NB4 (cell line): ENCODE results near the gene DNAAF1.

ENCODE experiments used
- POLR2A ChIP-seq: IDR thresholded peaks from 2 replicates; pipeline ENCODE4 v1.6.1; 2011; ENCODE audit warnings: mild to moderate bottlenecking; ENCODE audit not compliant: insufficient read length; ENCODE audit errors: extremely low read depth
- TF ChIP-seq, protein P1 (sequence below): IDR thresholded peaks from one replicate; pipeline ENCODE4 v1.5.1; 2012; ENCODE audit warnings: low read depth, low read length

GRCh38 chr16:84155226-84155625 lies 10.1 kb downstream of the DNAAF1 start:
- TF ChIP-seq POLR2A, result no peak
- TF ChIP-seq, protein P1, sequence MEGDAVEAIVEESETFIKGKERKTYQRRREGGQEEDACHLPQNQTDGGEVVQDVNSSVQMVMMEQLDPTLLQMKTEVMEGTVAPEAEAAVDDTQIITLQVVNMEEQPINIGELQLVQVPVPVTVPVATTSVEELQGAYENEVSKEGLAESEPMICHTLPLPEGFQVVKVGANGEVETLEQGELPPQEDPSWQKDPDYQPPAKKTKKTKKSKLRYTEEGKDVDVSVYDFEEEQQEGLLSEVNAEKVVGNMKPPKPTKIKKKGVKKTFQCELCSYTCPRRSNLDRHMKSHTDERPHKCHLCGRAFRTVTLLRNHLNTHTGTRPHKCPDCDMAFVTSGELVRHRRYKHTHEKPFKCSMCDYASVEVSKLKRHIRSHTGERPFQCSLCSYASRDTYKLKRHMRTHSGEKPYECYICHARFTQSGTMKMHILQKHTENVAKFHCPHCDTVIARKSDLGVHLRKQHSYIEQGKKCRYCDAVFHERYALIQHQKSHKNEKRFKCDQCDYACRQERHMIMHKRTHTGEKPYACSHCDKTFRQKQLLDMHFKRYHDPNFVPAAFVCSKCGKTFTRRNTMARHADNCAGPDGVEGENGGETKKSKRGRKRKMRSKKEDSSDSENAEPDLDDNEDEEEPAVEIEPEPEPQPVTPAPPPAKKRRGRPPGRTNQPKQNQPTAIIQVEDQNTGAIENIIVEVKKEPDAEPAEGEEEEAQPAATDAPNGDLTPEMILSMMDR, result no peak
